ENCODE data around the gene AKR1C1.
"Not testable (repeated sequence)": the region's sequence is repeated elsewhere in the genome, so short reads cannot be mapped to it uniquely, and the experiment has no call there.

AKR1C1 gene

GRCh38 chr10:4984223-4984622, 21.0 kb downstream of the AKR1C1 start:
- no peak for DNase-seq

- no peak for DNase-seq
Measured at GRCh38 chr10:4984971-4985594, 21.9 kb downstream of the AKR1C1 start.

- DNase-seq: not testable (repeated sequence)
Measured at GRCh38 chr10:4988000-4988641, 24.9 kb downstream of the AKR1C1 start.

- DNase-seq: no peak
Measured at GRCh38 chr10:4990217-4990616, 27.0 kb downstream of the AKR1C1 start.

GRCh38 chr10:4991463-4991862, 28.2 kb downstream of the AKR1C1 start:
- not testable (repeated sequence) for DNase-seq

GRCh38 chr10:4992564-4992963, 29.3 kb downstream of the AKR1C1 start:
- DNase-seq: not testable (repeated sequence)

GRCh38 chr10:4994260-4994659, 31.0 kb downstream of the AKR1C1 start:
- not testable (repeated sequence) for DNase-seq

- DNase-seq: no peak
Measured at GRCh38 chr10:4998671-4999070, 35.5 kb downstream of the AKR1C1 start.

GRCh38 chr10:5002013-5002727, 39.0 kb downstream of the AKR1C1 start:
- no peak for DNase-seq

GRCh38 chr10:5003127-5004029, 40.2 kb downstream of the AKR1C1 start, which contains the start of gene AKR1C2:
Gene AKR1C2 (minus strand): TSS chr10:5003857. CDS start chr10:5003835, 22 bp downstream.
- not testable (repeated sequence) for DNase-seq

GRCh38 chr10:5004030-5004385, 40.8 kb downstream of the AKR1C1 start:
- DNase-seq: not testable (repeated sequence)

- not testable (repeated sequence) for DNase-seq
Measured at GRCh38 chr10:5004501-5004900, 41.3 kb downstream of the AKR1C1 start.

- DNase-seq: not testable (repeated sequence)
Measured at GRCh38 chr10:5008857-5009548, 45.8 kb downstream of the AKR1C1 start.

GRCh38 chr10:5010043-5010442, 46.8 kb downstream of the AKR1C1 start:
- not testable (repeated sequence) for DNase-seq

GRCh38 chr10:5011392-5011791, 48.2 kb downstream of the AKR1C1 start:
- DNase-seq: not testable (repeated sequence)

- no peak for DNase-seq
Measured at GRCh38 chr10:5012595-5012994, 49.4 kb downstream of the AKR1C1 start.

- DNase-seq: no peak
Measured at GRCh38 chr10:5013385-5013784, 50.2 kb downstream of the AKR1C1 start.

GRCh38 chr10:5014200-5014910, 51.1 kb downstream of the AKR1C1 start:
- DNase-seq: not testable (repeated sequence)

- DNase-seq: no peak
Measured at GRCh38 chr10:5014936-5015335, 51.7 kb downstream of the AKR1C1 start.

GRCh38 chr10:5018134-5018533, 54.9 kb downstream of the AKR1C1 start:
- no peak for DNase-seq

- DNase-seq: not testable (repeated sequence)
Measured at GRCh38 chr10:5018671-5019277, 55.6 kb downstream of the AKR1C1 start.

Data from NCI-H1436 treated with DMSO at 0.1 percent for 48 hours (cell line).